Neural cell (in vitro differentiated cells): Measurements from ENCODE around the gene ANKRD62. TPM values are rescaled to one million over a fixed set of nuclear protein-coding genes. Genes with fewer than 3 reads are reported as not detected.

Experiments
- H2AFZ ChIP-seq: fragments of 200-600, 300-800 bp; sonication (generic), shearing (Covaris generic); 2 replicates; pipeline ENCODE4 v1.6.0; 2014; ENCODE audit warnings: low read depth, mild to moderate bottlenecking, antibody characterized with exemption, low read length, moderate library complexity
- H3F3A ChIP-seq: fragments of 200-600 bp; shearing (Covaris generic); 2 replicates; pipeline ENCODE4 v1.6.1; 2016; ENCODE audit warnings: mild to moderate bottlenecking, moderate library complexity, mixed read lengths, antibody characterized with exemption, low read length; ENCODE audit not compliant: insufficient read depth, poor library complexity, severe bottlenecking
- H3K27ac ChIP-seq: fragments of 200-600, 300-800 bp; sonication (generic), shearing (Covaris generic); 2 replicates; pipeline ENCODE4 v1.5.1; 2014; ENCODE audit warnings: mild to moderate bottlenecking, low read length, moderate library complexity
- H3K27me3 ChIP-seq: fragments of 300-800, 200-600 bp; sonication (generic), shearing (Covaris generic); 2 replicates; pipeline ENCODE4 v1.6.0; 2014; ENCODE audit warnings: mild to moderate bottlenecking, low read depth, low read length, moderate library complexity; ENCODE audit not compliant: insufficient read depth
- H3K36me3 ChIP-seq: fragments of 300-800, 200-600 bp; sonication (generic), shearing (Covaris generic); 2 replicates; pipeline ENCODE4 v1.5.1; 2014; ENCODE audit warnings: mild to moderate bottlenecking, antibody characterized with exemption, low read length, moderate library complexity; ENCODE audit not compliant: insufficient read depth
- H3K4me2 ChIP-seq: fragments of 300-800, 200-600 bp; sonication (generic), shearing (Covaris generic); 2 replicates; pipeline ENCODE4 v1.6.0; 2014; ENCODE audit warnings: mild to moderate bottlenecking, low read length
- H3K4me3 ChIP-seq: fragments of 300-800, 200-600 bp; sonication (generic), shearing (Covaris generic); 2 replicates; pipeline ENCODE4 v1.5.1; 2014; ENCODE audit warnings: mild to moderate bottlenecking, low read length, moderate library complexity
- H3K79me2 ChIP-seq: fragments of 200-600 bp; shearing (Covaris generic); replicated peaks from 2 replicates; pipeline ENCODE4 v1.6.0; 2014; ENCODE audit warnings: mild to moderate bottlenecking, low read length, moderate library complexity; ENCODE audit not compliant: insufficient read depth
- H3K9ac ChIP-seq: fragments of 300-800, 200-600 bp; sonication (generic), shearing (Covaris generic); 2 replicates; pipeline ENCODE4 v1.6.1; 2016; ENCODE audit warnings: mild to moderate bottlenecking, low read length, mixed read lengths
- H3K9me2 ChIP-seq: fragments of 200-600 bp; shearing (Covaris generic); 2 replicates; pipeline ENCODE4 v1.6.1; 2016; ENCODE audit warnings: mild to moderate bottlenecking, low read length, mixed read lengths; ENCODE audit not compliant: insufficient read depth
- H3K9me3 ChIP-seq: fragments of 200-600, 300-800 bp; sonication (generic), shearing (Covaris generic); 2 replicates; pipeline ENCODE4 v1.6.1; 2016; ENCODE audit warnings: mild to moderate bottlenecking, mixed run types, low read length, moderate library complexity, mixed read lengths
- H4K20me1 ChIP-seq: fragments of 200-600 bp; shearing (Covaris generic); 2 replicates; pipeline ENCODE4 v1.6.1; 2016; ENCODE audit warnings: mild to moderate bottlenecking, mixed run types; ENCODE audit not compliant: insufficient read depth
- EP300 ChIP-seq: fragments of 450-650 bp; conservative IDR thresholded peaks from 2 replicates; pipeline ENCODE4 v1.6.1; 2014; ENCODE audit warnings: antibody characterized with exemption, mild to moderate bottlenecking, moderate library complexity; ENCODE audit not compliant: poor library complexity, severe bottlenecking
- EZH2 ChIP-seq: fragments of 200-600, 300-800 bp; shearing (Covaris generic), sonication (generic); IDR thresholded peaks from 2 replicates; pipeline ENCODE4 v1.6.1; 2014; ENCODE audit warnings: antibody characterized with exemption, low read length, borderline replicate concordance, mild to moderate bottlenecking; ENCODE audit not compliant: insufficient read depth, poor library complexity, severe bottlenecking
- MXI1 ChIP-seq: fragments of 450-650 bp; conservative IDR thresholded peaks from 2 replicates; pipeline ENCODE4 v1.6.1; 2014; ENCODE audit warnings: antibody characterized with exemption, mild to moderate bottlenecking; ENCODE audit not compliant: poor library complexity, severe bottlenecking
- POLR2AphosphoS5 ChIP-seq: IDR thresholded peaks from 2 replicates; pipeline ENCODE4 v1.6.1; 2012
- RAD21 ChIP-seq: fragments of 450-650 bp; conservative IDR thresholded peaks from 2 replicates; pipeline ENCODE4 v1.6.1; 2014; ENCODE audit warnings: antibody characterized with exemption, mild to moderate bottlenecking, moderate library complexity
- SMC3 ChIP-seq: fragments of 450-650 bp; conservative IDR thresholded peaks from 2 replicates; pipeline ENCODE4 v1.6.1; 2014; ENCODE audit warnings: antibody characterized with exemption, mild to moderate bottlenecking, moderate library complexity; ENCODE audit not compliant: poor library complexity
- TAF1 ChIP-seq: IDR thresholded peaks from 2 replicates; pipeline ENCODE4 v1.6.1; 2012; ENCODE audit warnings: low read depth
- polyA plus RNA-seq: library from polyadenylated mRNA; depleted of rRNA; stranded (reverse); fragments of >200 nt; gene quantifications from 2 replicates; pipeline ENCODE4 v1.2.3, GENCODE V29; 2014
- TF ChIP-seq, protein P1 (sequence below): fragments of 450-650 bp; IDR thresholded peaks from 2 replicates; pipeline ENCODE4 v1.5.1; 2014; ENCODE audit warnings: antibody characterized with exemption, mild to moderate bottlenecking, moderate library complexity; ENCODE audit not compliant: poor library complexity, severe bottlenecking
- TF ChIP-seq, protein P2 (sequence below): IDR thresholded peaks from 2 replicates; pipeline ENCODE4 v1.6.1; 2012; ENCODE audit warnings: borderline replicate concordance

Gene ANKRD62
- polyA plus RNA-seq, 1 donor from 2014 or later, result not detected

DNA sequence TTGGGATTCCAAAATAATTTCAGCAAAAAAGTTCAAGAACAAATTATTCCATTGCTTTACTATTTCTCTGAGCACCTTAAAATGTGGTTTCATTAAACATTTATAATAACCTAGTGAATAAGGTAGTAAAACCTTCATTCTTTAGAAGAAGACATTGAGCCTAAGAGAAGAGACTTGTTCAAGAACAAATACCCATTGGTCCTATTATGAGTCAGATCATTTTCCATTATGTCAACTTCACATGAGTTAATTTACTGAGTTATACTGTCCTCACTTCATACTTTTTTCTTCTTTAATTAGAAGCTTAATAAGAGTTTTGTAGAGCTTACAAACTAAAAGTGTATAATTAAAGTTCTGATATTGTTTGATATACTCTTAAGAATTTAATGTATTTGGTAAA is 5.5 kb downstream of the ANKRD62 start:
- TF ChIP-seq SMC3, result no peak
- TF ChIP-seq, protein P1, sequence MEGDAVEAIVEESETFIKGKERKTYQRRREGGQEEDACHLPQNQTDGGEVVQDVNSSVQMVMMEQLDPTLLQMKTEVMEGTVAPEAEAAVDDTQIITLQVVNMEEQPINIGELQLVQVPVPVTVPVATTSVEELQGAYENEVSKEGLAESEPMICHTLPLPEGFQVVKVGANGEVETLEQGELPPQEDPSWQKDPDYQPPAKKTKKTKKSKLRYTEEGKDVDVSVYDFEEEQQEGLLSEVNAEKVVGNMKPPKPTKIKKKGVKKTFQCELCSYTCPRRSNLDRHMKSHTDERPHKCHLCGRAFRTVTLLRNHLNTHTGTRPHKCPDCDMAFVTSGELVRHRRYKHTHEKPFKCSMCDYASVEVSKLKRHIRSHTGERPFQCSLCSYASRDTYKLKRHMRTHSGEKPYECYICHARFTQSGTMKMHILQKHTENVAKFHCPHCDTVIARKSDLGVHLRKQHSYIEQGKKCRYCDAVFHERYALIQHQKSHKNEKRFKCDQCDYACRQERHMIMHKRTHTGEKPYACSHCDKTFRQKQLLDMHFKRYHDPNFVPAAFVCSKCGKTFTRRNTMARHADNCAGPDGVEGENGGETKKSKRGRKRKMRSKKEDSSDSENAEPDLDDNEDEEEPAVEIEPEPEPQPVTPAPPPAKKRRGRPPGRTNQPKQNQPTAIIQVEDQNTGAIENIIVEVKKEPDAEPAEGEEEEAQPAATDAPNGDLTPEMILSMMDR, result no peak
- TF ChIP-seq, protein P2, sequence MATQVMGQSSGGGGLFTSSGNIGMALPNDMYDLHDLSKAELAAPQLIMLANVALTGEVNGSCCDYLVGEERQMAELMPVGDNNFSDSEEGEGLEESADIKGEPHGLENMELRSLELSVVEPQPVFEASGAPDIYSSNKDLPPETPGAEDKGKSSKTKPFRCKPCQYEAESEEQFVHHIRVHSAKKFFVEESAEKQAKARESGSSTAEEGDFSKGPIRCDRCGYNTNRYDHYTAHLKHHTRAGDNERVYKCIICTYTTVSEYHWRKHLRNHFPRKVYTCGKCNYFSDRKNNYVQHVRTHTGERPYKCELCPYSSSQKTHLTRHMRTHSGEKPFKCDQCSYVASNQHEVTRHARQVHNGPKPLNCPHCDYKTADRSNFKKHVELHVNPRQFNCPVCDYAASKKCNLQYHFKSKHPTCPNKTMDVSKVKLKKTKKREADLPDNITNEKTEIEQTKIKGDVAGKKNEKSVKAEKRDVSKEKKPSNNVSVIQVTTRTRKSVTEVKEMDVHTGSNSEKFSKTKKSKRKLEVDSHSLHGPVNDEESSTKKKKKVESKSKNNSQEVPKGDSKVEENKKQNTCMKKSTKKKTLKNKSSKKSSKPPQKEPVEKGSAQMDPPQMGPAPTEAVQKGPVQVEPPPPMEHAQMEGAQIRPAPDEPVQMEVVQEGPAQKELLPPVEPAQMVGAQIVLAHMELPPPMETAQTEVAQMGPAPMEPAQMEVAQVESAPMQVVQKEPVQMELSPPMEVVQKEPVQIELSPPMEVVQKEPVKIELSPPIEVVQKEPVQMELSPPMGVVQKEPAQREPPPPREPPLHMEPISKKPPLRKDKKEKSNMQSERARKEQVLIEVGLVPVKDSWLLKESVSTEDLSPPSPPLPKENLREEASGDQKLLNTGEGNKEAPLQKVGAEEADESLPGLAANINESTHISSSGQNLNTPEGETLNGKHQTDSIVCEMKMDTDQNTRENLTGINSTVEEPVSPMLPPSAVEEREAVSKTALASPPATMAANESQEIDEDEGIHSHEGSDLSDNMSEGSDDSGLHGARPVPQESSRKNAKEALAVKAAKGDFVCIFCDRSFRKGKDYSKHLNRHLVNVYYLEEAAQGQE, result no peak
- no peak for TF ChIP-seq RAD21
- no peak for TF ChIP-seq POLR2AphosphoS5
- TF ChIP-seq TAF1, result no peak
- TF ChIP-seq EZH2, result no peak
- no peak for TF ChIP-seq MXI1
- no peak for TF ChIP-seq EP300
- no peaks in the 10 kb centered on the region for H4K20me1 ChIP-seq
- H3K27me3 ChIP-seq, result no peaks in the 10 kb centered on the region
- H3K9ac ChIP-seq, result no peak overlapping the region
- H2AFZ ChIP-seq, result no peak overlapping the region
- H3F3A ChIP-seq, result no peaks in the 10 kb centered on the region
- H3K9me3 ChIP-seq, result no peaks in the 10 kb centered on the region
- no peaks in the 10 kb centered on the region for H3K9me2 ChIP-seq
- no peak overlapping the region for H3K4me3 ChIP-seq
- no peak overlapping the region for H3K4me2 ChIP-seq
- H3K27ac ChIP-seq, result no peak overlapping the region
- H3K79me2 ChIP-seq, result no peaks in the 10 kb centered on the region
- H3K36me3 ChIP-seq, result no peaks in the 10 kb centered on the region

DNA sequence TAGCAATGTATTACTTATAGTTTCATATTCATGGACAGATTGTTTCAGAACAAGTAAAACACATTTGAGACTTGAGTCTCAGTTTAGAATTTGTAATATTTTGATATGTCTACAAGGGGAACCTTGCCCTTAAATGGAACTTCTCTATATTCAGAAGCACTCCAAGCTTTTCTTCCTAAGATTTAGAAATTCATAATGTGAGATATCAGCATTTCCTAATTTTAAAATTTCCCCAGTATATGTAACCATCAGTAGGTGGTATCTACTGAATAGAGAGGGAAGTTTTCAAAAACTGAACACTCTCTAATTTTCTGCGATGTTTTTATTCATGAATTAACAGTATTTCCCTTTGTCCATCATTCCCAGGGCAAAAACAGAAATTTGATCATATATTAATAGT is 7.6 kb downstream of the ANKRD62 start:
- H3K27ac ChIP-seq, result no peak overlapping the region
- no peaks in the 10 kb centered on the region for H4K20me1 ChIP-seq
- H2AFZ ChIP-seq, result no peak overlapping the region
- TF ChIP-seq SMC3 (no peak), MXI1 (no peak), TAF1 (no peak), EP300 (no peak)
- H3K79me2 ChIP-seq, result no peaks in the 10 kb centered on the region
- H3F3A ChIP-seq, result no peaks in the 10 kb centered on the region
- no peaks in the 10 kb centered on the region for H3K36me3 ChIP-seq
- no peaks in the 10 kb centered on the region for H3K27me3 ChIP-seq
- no peak overlapping the region for H3K9ac ChIP-seq
- H3K4me3 ChIP-seq, result no peak overlapping the region
- no peak overlapping the region for H3K4me2 ChIP-seq
- no peaks in the 10 kb centered on the region for H3K9me3 ChIP-seq
- H3K9me2 ChIP-seq, result no peaks in the 10 kb centered on the region
